DMS114 treated with DMSO at 0.1 percent for 48 hours (cell line): ENCODE measurements around the gene SCN4A.
"Not testable (repeated sequence)": the region's sequence is repeated elsewhere in the genome, so short reads cannot be mapped to it uniquely, and the experiment has no call there.

ENCODE experiments used
- DNase-seq: peaks from one replicate; lab custom pipeline; 2025; ENCODE audit not compliant: unreplicated experiment; lab: John Stamatoyannopoulos, UW

Gene SCN4A

GRCh38 chr17:63918305-63918704, 54.4 kb downstream of the SCN4A start:
- no peak for DNase-seq

DNA sequence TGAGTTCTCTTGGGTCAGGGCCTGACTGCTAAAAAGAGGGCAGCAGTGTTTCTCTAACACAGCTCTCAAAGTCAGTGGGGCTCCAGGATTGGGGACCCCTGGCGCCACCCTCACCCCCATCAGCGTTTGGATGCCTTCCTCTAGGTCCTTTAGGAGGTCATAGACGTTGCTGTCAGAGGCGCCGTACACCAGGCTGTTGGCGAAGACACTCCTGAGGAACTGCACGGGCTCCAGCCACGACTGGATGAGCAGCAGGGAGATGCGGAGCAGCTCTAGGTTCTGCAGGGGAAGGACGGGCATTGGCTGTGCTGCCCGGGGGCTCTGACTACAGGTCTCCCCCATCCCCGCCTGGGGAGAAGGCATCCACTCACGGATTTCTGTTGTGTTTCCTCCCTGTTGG, 55.1 kb downstream of the SCN4A start:
- no peak for DNase-seq

GRCh38 chr17:63917206-63917605, 55.5 kb downstream of the SCN4A start:
- not testable (repeated sequence) for DNase-seq

- no peak for DNase-seq
Observed at GRCh38 chr17:63916566-63917185, 56.0 kb downstream of the SCN4A start.

- DNase-seq: not testable (repeated sequence)
Observed at GRCh38 chr17:63915753-63916152, 57.0 kb downstream of the SCN4A start.

DNA sequence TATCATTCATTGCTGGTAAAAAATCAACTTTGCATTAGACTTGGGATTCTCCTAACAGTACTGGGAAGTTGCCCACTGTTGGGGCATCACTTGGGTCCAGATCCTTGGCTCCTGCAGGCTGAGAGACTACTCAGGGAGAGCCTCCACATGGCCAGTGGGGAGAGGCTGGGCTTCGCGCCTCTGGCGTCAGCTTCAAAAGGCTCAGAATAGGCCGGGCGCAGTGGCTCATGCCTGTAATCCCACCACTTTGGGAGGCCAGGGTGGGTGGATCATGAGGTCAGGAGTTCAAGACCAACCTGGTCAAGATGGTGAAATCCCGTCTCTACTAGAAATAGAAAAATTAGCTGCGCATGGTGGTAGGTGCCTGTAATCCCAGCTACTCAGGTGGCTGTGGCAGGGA, 58.2 kb downstream of the SCN4A start:
- no peak for DNase-seq

GRCh38 chr17:63911657-63912100, 61.0 kb downstream of the SCN4A start:
- DNase-seq: no peak

- DNase-seq: no peak
Observed at GRCh38 chr17:63911041-63911635, 61.6 kb downstream of the SCN4A start, which contains the start of gene CSHL1. Gene CSHL1, minus strand, starts transcription at chr17:63911258. Its CDS starts 62 bp downstream, at chr17:63911196.

- DNase-seq: no peak
Observed at GRCh38 chr17:63910096-63910495, 62.6 kb downstream of the SCN4A start.

- DNase-seq: not testable (repeated sequence)
Observed at GRCh38 chr17:63909586-63909985, 63.1 kb downstream of the SCN4A start.

- not testable (repeated sequence) for DNase-seq
Observed at GRCh38 chr17:63907161-63907778, 65.4 kb downstream of the SCN4A start.

DNA sequence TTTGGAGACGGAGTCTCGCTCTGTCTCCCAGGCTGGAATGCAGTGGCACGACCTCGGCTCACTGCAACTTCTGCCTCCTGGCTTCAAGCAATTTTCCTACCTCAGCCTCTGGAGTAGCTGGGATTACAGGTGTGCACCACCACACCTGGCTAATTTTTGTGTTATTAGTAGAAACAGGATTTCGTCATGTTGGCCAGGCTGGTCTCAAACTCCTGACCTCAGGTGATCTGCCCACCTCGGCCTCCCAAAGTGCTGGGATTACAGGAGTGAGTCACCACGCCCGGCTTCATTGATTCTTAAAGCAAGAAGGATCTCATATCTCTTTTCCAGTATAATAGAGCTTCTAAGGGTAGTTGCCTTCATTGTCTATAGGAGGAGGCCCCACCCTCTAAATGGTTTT, 67.9 kb downstream of the SCN4A start:
- not testable (repeated sequence) for DNase-seq

- DNase-seq: not testable (repeated sequence)
Observed at GRCh38 chr17:63903787-63904201, 68.9 kb downstream of the SCN4A start.

DNA sequence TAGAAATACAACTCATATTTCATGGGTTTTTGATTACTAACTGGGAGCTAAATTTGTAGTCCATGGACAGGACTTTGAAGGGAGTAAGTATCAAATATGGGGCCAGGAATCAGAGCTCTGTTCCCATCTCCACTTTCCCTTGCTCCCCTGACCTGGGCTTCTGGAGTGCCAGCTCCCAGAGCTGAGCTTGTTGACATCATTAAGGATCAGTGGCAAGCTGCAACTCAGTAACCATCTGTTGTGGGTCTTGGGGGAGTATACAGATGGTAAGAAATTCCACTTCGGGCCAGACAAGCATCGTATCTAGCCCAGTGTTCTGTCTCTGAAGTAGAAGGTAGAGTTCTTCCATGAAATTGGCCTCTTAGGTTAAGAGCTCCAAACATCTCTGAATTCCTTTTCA, 70.7 kb downstream of the SCN4A start:
- DNase-seq: not testable (repeated sequence)

DNA sequence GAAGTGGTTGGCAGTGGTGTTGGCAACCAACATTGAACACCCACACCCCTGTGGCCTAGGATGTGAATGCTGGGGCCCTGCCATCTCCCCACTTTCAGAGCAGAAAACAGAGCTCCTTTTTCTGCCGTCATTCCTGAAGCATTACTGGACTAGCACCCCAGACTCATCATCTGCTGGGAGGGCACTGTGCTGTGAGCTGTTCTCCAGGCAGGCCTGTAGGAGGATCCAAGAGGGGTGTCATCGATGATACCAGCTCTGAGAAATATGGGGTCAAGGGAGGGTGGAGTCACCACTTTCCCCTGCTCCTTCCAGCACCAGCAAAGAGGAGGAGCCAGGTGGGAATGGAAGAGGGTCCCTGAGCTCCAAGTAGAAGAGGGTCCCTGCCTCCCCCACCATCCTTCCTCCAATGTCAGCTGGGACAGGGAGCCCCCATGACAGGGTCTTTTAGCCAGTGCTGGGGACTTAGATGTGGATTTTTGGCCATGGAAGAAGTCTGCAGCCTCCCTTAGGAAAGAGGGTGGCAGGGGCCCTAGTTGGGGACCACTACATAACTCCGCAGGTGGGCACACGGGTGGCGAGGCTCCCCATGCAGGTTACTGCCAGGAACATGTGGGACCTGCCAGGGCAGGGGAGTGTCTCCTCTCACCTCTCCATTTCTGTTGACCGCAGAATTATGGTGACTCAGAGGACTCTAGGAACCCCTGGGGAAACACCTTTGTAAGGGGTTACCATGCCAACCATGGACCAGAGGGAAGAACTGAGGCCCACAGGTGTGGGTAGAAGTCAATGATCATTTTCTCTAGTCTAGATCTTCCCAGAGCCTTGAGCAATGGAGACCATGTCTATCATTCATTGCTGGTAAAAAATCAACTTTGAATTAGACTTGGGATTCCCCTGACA, 73.6 kb downstream of the SCN4A start:
- not testable (repeated sequence) for DNase-seq

DNA sequence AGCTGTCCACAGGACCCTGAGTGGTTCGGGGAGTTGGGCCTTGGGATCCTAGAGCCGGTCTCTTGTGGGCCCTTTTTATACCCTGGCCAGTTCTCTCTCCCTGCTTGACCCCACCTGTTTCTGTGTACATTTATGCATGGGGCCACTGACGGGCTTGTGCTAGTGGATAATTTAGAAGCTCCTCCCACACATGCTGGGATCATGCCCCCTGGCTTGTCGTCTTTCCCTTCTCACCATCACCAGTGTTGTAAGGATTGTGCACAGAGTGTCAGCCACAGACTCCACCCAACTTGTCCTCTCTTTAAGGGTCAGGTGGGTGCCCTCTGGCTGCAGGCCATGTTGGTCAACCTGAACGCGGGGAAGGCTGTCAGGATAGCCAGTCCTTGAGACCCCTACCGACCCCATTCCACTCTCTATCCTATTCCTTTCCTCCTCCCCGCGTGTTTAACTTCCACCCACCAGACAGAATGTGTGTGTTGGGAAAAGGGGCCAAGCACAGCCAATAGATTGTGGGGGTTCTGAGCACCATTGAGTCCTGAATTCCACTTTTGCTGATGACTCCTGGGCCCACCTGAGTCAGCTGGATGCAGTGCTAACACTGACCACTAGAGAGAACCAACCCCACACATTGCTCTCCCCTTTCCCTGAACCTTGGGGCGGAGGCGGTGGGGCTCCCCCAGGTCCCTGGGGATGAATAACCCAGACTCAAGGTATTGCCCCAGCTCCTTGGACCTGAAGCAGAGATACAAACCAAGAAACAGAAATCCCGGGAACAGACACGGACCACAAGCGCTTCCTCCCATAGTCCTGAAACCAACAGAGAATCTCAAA, 76.0 kb downstream of the SCN4A start, which contains the start of gene CSH1:
CSH1 (minus strand) TSS at position 51 of the 831 bp plus-strand sequence. CDS start 63 bp downstream, outside the sequence.
- not testable (repeated sequence) for DNase-seq

GRCh38 chr17:63894821-63895220, 77.9 kb downstream of the SCN4A start:
- DNase-seq: not testable (repeated sequence)

DNA sequence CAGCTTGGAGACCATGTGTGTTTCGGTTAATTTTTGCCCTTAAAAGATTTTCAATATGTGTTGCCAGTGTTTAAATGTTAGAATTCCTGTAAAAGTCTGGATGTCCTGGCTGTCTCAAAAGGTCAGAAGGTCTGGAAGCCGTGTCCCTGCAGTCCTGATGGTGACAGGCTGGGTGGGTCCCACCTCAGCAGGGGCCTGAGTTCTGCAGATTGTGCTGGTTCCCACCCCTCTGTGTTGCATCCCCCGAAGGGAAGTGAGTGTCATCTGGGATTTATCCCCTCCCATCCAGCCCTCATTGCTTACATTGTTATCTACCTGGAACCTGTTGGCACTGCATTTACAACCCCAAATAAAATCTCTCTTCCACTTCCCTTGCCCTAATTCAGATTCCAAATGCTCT, 78.7 kb downstream of the SCN4A start:
- DNase-seq: not testable (repeated sequence)

DNA sequence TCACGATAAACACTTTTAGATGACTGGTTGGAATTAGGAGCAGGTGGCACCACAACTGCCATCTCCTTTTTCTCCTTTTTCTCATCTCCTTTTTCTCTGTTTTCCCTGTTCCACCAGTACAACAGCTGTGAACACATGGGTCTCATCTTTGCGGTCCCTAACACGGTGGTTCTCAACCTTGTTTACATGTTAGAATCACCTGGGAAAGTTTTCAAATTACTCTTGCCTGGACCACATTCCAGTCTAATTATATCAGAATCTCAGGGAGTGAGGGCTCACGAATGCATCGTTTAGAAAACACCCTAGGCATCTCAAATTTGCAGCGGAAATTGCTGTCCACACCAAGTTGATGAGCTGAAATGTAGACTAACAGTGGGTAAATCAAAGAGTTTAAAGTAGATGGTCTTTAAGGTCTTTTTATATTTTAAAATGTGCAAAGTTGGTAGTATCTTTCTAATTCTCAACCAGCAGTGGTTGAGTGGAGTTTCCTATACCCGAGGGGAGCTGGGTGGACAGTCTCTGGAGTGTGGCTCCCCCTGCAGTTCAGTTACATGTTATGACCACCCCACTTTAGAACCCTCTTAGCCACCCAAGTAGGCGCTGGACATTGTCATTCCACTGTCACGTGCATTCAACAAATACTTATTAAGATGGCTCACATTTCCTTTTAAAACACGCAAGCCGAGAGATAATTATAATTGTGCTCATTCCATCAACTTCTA, 80.2 kb downstream of the SCN4A start:
- DNase-seq: not testable (repeated sequence)
